A549 treated with AZD9567 at 1 μM for 4 hours (cell line): ENCODE results near the gene C1QTNF7. TPM values are rescaled to one million over a fixed set of nuclear protein-coding genes. Genes with fewer than 3 reads are reported as not detected.

Experiments used
- total RNA-seq: library from RNA; stranded (reverse); fragments of 200-300 nt; extraction: Qiagen RNA extraction; gene quantifications from 5 replicates; pipeline ENCODE4 v1.2.3, GENCODE V29; 2022; ENCODE audit not compliant: insufficient read depth

Gene C1QTNF7, protein sequence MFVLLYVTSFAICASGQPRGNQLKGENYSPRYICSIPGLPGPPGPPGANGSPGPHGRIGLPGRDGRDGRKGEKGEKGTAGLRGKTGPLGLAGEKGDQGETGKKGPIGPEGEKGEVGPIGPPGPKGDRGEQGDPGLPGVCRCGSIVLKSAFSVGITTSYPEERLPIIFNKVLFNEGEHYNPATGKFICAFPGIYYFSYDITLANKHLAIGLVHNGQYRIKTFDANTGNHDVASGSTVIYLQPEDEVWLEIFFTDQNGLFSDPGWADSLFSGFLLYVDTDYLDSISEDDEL
- not detected in 5 replicates for total RNA-seq

DNA sequence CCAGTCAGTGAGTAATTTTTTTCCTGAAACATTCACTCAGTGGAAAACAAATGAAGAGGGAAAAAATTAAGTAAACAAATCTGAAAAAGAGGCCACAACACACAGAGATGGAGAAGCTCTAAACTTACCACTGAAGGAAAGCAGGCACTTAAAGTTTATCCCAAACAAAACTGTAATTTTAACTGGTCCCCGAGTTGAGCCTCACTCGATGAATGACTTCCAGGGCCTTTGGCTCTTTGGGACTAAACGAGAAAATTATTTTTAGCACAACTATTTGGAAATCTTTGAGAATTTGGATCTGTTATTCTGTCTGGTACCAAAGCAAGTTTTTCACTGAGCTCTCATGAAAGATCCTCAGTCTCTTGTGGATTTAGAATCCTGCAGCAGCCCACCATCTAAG lies at the start of gene C1QTNF7:
TSS of gene C1QTNF7 (plus strand) at position 333 of the 400 bp plus-strand sequence. CDS start 7,711 bp downstream, outside the sequence.

DNA sequence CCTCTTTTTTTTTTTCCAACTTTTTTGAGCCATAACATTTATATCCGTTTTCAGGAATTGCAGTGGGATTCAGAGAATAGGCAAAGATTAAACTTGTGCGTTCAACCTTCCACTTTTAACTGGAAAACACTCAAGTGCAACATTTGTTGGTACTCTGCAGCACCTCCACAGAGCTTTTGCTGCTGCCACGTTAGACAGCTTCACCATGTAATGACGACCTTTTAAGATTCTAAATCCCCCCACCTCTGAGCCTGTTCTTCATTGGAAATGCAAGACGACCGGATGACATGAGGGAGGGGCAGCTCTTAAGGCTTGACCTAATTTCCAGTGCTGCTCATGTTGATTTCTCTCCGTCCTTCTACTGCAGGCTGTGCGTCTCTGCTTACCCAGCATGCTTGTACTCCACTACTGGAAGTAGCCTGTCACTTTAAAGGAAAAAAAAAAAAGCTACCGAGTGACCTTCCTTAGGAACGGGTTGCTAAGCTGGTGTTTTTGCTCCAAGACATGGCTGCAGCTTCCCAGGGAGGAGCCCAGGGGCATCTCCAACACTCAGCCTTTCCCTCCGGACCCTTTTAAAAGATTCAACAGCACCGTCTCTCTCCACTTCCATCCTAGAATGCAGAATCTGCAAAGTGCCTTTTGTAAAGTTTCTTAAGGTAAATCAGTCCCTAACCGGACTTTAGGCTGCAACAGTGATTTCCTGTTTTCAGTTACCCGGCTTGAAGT lies 41.7 kb downstream of the C1QTNF7 start, which contains the start of gene CC2D2A:
TSS of gene CC2D2A (plus strand) at position 481 of the 726 bp plus-strand sequence. CDS start 6,051 bp downstream, outside the sequence.

Other genes with a start within 250 kb of the C1QTNF7 start
- gene CC2D2A, start 41.8 kb downstream of the C1QTNF7 start, total RNA-seq: 9.2 to 11.7 TPM (median 10.3 TPM) in 5 replicates
- gene FBXL5, start 227.3 kb downstream of the C1QTNF7 start, total RNA-seq: 28.9 to 42.8 TPM (median 31.1 TPM) in 5 replicates